Brain microvascular endothelial cell (primary cell): ENCODE measurements around the gene TBC1D16.

Experiments
- DNase-seq: peaks from one replicate; pipeline ENCODE4 v3.0.0-alpha.2; 2020
- H3K27ac ChIP-seq: fragments of 250-450 bp; sonication (Bioruptor Pico); 2 replicates; pipeline ENCODE4 v1.5.1; 2020; ENCODE audit warnings: mild to moderate bottlenecking, moderate library complexity
- H3K27me3 ChIP-seq: fragments of 250-450 bp; sonication (Bioruptor Pico); replicated peaks from 2 replicates; pipeline ENCODE4 v1.5.1; 2020; ENCODE audit warnings: mild to moderate bottlenecking
- H3K36me3 ChIP-seq: fragments of 250-450 bp; sonication (Bioruptor Pico); replicated peaks from 2 replicates; pipeline ENCODE4 v1.5.1; 2020; ENCODE audit warnings: mild to moderate bottlenecking
- H3K4me3 ChIP-seq: 2 replicates; pipeline ENCODE4 v1.5.1; 2011; ENCODE audit warnings: low read depth, mild to moderate bottlenecking, control low read depth, low read length, moderate library complexity
- CTCF ChIP-seq: IDR thresholded peaks from 2 replicates; pipeline ENCODE4 v1.5.1; 2011; ENCODE audit warnings: low read depth, mild to moderate bottlenecking, moderate library complexity, low read length, control low read depth, inconsistent platforms; ENCODE audit errors: missing control alignments
- in situ Hi-C: cut with HindIII; loops from 2 replicates; pipeline ENCODE4 v1.10.0; 2017; ENCODE audit warnings: low sequenced_read_pairs, low pct_ligation_motif_present

TBC1D16 gene

GRCh38 chr17:80065478-80066170 lies 30.0 kb upstream of the TBC1D16 start:
- H3K36me3 ChIP-seq = no peaks in the 10 kb centered on the region
- no peak for TF ChIP-seq CTCF
- in situ Hi-C loops = no loop called here
- DNase-seq = no peak
- H3K27ac ChIP-seq = no peak overlapping the region
- H3K4me3 ChIP-seq = no peak overlapping the region
- H3K27me3 ChIP-seq = no peaks in the 10 kb centered on the region

GRCh38 chr17:80064696-80065095 lies 29.0 kb upstream of the TBC1D16 start:
- Histone ChIP-seq H3K36me3 (no peaks in the 10 kb centered on the region), H3K27ac (no peak overlapping the region), H3K27me3 (no peaks in the 10 kb centered on the region), H3K4me3 (no peak overlapping the region)
- in situ Hi-C loops = no loop called here
- DNase-seq = no peak
- TF ChIP-seq CTCF = no peak

GRCh38 chr17:80063830-80064585 lies 28.3 kb upstream of the TBC1D16 start:
- no peaks in the 10 kb centered on the region for H3K27me3 ChIP-seq
- no peaks in the 10 kb centered on the region for H3K36me3 ChIP-seq
- no peak overlapping the region for H3K27ac ChIP-seq
- in situ Hi-C loops = no loop called here
- DNase-seq = peak; percentile 55
- no peak for TF ChIP-seq CTCF
- H3K4me3 ChIP-seq = no peak overlapping the region

DNA sequence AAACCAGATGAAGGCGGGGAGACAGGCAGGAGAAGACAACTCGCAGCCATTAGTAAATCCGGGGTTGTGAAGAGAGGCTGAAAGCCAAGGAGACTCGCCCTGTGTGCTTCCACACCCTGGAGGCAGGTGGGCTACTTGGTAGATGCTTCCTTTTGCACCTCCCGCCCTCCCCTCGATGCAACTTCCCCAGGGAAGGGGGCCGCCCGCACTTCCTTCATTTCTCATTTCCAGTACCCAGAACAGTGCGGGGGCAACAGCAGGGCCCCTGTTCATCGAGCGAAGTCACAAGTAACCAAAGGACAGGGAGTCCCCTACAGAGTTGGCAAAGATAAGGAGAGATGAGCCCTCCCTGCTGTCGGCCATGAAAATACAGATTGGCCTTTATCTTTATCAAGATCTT lies 25.7 kb upstream of the TBC1D16 start:
- TF ChIP-seq CTCF = no peak
- Histone ChIP-seq H3K27ac (no peak overlapping the region), H3K4me3 (no peak overlapping the region), H3K36me3 (no peaks in the 10 kb centered on the region), H3K27me3 (no peaks in the 10 kb centered on the region)
- in situ Hi-C loops = no loop called here
- no peak for DNase-seq

GRCh38 chr17:80060644-80061043 lies 25.0 kb upstream of the TBC1D16 start:
- H3K27ac ChIP-seq = no peak overlapping the region
- no peak for TF ChIP-seq CTCF
- in situ Hi-C loops = no loop called here

More at GRCh38 chr17:80060644-80061043, 25.0 kb upstream of the TBC1D16 start:
- Histone ChIP-seq H3K36me3 (no peaks in the 10 kb centered on the region), H3K4me3 (no peak overlapping the region), H3K27me3 (no peaks in the 10 kb centered on the region)
- DNase-seq = no peak
